IPS DF 19.7 (cell line): Measurements from ENCODE around the gene SMAD5.

ENCODE experiments used
- DNase-seq: peaks from one replicate; pipeline ENCODE4 v3.0.0-alpha.2; 2013; ENCODE audit warnings: low read depth, low spot score

SMAD5 gene

DNA sequence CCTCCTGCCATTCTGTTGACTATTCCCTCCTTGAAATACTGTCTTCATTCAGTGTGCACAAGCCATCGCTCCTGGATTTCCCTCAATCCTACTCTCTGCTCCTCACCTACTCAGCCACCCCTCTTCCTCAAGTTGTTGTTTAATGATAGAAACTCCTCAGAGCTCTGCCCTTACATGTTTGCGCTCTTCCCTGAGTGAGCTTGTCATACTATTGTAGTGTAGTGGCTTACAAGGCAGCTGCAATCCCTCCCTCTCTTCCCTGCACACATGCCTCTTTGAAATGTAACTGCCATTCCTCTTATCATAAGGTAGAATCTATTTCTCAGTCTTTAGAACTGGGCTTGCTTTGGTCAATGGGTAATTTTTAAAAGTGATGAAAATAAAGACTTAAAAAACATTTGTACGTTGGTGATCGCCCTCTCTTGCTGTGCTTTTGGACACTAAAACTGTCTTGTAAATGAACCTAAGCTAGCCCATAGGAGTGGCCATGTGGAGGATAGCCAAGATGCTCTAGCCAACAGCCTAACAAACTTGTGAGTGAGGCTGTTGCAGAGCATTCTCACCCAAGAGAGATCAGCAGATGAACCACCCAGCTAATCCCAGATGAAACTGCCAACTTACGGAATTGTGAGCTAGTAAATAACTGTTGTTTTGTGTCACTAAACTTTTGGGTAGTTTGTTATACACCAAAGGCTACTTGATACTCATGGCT lies 18.1 kb upstream of the SMAD5 start:
- no peak for DNase-seq

DNA sequence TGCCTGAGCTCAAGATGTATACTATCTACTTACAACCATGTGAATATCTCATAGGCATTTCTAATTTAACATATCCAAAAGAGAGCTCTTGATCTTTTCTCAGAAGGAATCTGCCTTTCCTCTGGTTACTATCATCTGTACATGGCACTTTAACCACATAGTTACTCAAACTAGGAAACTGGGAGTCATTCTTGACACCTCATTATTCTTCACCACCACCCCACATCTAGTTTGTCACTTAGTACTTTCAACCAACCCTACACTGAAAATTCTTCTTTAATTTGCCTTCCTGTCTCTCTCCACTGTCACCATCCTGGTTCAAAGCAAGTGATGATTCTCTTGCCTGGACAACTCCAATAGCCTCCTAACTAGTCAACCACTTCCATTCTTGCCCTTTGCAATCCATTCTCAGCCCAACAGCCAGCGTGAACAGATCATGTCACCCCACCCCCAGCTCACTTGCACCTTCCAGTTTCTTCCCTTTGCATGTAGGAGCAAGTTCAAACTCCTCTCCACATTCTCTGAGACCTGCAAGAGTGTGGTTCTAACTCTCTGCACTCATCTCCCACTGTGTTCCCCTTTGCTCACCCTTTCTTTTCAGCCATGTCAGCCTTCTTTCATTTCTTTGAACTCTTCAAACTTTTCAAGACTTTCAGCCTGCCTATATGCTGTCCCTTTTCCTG lies 17.3 kb upstream of the SMAD5 start:
- no peak for DNase-seq

DNA sequence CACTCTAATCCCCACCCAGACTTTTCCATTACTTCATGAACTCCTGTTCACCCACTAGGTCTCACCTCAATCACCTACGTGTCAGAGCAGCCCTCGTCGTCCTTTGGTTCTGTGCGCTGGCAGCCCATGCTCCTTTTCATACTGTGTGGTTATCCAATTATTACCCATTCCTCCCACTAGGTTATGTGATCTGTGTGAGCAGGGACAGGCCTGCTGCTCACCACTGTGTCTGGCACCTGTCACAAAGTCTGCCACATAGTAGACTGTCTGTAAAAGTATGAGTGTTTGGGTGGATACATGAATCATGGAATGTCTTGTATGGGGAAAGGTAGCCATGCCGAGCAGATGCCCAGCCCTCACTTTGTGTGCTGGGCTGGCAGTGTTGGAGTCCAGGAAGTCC lies 12.1 kb upstream of the SMAD5 start:
- DNase-seq: no peak

DNA sequence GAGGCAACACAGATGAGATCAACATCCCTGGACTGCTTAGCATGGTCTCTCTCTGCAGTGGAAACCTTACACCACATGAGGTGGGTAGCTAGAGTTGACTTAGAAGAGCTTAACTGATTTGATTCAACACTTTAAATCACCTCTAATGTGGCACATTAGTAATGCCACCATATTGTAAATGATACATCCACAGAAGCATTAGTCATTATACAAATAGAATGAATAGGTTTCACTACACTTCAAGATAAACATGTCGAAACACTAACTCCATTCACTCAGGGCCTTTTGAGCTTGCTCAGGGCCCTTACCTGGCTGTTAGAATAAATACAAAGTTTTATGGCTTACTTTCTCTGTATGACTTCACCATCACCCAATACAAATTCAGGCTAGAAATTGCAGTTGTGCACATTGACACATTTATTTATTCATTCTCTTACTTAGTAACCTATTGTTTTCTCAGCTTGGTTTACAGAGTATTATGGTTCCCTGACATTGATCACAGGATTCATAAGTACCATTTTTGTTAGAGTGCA lies 9.3 kb upstream of the SMAD5 start:
- no peak for DNase-seq

DNA sequence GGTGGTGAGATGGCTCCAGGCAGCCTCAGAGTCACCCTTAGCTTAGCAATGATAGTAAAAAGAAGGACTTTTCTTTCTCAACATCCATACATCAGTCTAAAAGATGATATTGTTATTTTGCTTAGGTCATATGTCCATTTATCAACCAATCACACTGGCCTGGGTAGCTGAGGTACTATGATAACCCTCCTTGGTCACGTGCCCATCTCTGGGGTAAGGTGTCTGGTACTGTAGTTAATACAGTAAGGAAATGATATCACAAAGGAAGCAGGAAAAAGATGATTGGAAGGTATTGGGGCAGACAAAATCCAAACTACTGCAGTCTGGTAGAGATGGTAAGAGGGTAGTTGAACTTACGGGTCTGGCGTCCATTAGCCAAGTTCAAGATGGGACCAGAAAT lies 5.1 kb upstream of the SMAD5 start:
- no peak for DNase-seq

DNA sequence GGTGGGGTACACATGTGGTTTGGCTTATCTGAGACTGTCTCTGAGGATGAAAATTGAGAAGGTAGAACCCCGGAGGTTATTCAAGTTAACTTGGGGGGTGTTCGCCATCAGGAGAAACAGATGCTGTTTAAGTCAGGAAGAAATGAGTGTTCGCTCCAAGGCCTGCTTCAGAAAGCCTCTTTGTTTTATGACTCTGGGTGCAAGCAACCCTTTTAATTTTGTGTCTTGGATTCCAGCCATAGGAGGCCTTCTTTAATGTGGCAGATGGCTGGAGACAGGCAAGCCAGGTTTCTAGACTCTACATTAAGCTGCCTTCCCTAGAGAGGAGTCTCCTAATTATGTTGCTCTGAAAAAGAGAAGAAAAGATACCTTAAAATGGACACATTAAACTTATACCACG lies 4.2 kb upstream of the SMAD5 start:
- DNase-seq: no peak

DNA sequence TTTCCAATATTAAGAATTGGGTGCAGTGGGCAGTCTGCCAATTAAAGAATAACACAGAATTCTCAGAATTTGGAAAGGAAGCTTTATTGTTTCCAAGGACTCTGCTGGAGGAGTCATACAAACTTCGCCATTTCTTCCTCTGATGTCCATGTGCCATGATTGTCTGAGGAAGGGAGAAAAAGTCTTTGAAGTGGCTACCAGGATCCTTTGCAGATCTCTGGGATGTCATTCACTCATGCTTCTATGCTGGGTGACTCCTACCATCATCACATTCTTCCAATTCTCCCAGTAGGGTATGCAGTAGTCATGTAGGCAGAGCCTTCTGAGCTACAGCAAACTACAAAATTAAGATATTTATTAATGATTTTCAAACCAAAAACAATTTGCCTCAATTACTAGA lies 3.2 kb upstream of the SMAD5 start:
- DNase-seq: no peak

DNA sequence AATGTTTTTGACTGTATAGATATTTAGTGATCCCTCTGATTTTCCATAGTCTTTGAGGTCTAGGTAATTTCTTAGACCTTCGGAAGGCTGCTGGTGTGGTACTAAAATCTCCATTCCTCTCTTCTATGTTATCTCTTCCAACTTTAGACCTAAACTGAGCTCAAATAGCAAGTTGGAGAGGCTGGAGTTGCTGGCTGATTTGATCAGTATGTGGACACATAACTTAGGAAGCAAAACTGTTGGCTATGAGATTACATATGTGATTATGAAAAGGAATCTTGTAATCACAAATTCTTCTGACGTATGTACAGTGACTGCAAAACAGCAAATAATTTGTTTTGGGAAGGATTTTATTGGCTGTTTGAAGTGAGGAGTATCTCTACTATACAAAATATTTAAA lies 2.1 kb upstream of the SMAD5 start:
- no peak for DNase-seq

DNA sequence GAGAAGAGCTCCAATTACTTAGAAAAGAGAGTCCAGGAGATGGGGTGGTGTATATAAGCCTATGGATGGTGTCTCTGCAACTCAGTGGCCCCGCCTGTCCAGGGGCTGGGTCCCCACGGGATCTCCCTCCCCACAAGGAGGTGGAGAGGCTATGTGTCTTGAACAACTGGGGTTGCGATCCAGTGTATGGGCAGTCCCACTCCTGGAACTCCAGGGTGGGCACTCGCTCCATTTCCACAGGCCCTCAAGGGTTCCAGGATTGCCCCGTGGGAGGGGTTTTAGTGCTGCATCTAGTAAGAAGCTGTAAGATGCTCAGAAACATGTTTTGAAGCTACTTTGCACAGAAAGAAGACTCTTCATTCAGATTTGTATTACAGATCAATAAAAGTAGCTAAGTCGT lies 558 bp upstream of the SMAD5 start:
- DNase-seq: no peak

DNA sequence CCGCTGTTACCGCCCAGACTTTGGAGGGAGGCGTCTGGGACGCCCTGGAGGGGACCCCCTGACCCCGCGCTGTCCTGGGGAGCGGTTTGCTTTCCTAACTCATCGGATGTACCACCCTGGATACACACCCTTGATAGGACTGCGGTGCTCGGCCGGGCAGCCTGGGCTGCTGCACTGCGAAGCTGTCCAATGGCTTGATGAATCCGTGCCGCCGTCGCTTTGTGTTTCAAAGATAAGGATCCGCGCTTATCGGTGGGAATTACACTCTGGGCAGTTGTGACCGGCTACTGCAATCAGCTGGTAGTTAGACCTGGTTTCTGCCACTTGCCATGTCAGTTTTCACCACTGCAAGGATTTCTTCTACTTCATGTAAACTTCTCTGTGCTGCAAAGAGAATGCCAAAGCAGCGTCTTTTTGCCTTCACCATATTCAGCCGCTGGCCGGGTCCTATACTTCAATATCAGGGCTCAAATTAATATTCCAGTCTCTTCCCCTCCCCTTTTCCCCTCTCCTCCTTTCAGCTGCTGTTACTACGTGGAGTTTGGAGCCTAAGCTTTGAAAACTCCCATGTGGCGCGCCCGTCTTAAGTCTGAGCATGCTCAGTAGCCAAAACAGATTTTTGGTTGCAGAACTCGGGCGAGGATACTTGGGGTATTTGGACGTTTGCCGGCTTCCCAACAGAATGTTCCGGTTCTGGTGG lies 727 bp downstream of the SMAD5 start:
- DNase-seq: no peak

DNA sequence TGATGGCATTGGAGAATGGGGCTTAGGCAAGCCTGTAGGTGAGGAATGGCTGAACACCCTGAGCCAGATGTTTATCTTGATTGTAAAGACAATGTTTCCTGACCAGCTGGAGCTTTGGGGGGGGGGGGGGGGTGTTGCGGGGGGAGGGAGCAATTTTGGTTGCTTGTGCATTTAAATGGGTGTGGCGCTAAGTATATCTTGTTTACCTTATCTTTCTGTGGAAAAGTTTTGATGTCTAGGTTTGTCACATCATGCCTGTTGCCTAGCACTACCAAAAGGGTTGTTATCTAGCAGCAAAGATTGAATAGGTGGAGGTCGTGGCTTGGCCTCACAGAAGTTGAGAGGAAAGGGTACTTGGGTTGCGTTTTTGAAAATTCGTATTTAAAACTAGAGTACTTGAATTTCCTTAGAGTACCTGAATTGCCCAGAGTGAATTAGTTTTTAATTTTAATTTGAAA lies 1.3 kb downstream of the SMAD5 start:
- no peak for DNase-seq

DNA sequence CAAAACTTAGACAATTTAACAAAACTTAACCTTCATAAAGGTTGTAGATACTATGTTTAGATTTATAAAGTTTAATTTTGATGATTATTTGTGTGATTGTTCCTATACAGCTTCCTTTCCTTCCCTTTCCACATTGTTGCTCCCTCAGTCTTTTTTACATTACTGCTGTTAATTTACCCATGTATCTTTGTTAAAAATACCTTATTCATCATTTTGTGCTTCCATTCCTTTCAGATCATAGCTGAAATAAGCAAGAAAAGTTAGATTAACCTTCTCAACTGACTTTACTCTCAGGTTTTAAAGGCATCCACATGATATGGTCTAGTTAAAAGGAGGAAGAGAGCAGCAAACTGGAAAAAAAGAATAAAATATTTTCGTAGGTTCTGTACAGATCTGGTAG lies 2.0 kb downstream of the SMAD5 start:
- DNase-seq: no peak

DNA sequence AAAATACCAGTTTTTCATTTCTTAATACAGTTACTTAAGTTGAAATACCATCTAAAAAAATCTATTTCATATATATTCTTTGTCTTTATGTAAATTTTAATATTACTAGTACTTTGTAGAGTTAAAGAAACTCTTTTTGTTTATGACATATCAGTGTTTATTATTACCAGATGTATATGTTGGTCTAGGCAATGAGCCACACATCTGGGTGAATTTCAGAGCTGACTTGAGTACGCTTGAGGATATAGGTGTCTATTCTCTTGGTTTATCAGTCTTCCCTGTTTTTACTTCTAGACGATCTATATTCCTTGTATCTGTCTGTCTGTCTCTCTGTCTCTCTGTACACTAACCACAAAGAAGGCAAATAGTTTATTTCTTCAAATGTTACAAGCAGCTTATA lies 2.9 kb downstream of the SMAD5 start:
- no peak for DNase-seq

DNA sequence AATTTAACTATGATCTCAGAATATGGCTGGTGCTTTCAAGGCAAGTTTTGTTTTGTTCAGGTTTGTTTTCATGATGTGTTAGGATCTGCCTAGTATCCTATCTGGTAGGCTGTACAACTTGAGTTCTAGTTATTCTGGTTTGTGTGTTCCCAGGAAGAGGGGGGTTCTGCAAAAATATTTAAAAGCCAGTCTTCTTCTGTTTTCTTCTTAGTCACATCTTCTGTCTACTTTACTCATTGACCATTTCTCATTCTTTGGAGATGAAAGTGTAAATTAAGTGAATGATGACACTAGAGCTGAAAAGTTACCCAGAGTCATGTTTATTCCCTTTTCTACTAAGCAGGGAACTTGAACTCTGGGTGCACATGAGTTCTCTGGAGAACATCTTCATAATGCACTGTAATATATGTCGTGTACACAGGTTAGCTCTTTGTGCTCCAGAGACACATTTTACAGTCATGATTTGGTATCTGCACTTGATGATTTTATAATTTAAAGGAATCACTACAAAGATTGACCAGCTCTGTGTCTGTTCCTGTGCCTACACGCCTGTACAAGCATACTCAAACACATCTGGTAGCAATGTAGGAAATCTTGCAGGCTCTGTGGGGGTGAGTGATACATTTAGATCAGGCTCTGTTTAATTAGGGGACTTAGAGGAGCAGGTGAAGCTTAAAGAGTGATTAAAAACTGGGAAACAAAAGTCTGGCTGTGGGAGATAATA lies 5.0 kb downstream of the SMAD5 start:
- DNase-seq: no peak

DNA sequence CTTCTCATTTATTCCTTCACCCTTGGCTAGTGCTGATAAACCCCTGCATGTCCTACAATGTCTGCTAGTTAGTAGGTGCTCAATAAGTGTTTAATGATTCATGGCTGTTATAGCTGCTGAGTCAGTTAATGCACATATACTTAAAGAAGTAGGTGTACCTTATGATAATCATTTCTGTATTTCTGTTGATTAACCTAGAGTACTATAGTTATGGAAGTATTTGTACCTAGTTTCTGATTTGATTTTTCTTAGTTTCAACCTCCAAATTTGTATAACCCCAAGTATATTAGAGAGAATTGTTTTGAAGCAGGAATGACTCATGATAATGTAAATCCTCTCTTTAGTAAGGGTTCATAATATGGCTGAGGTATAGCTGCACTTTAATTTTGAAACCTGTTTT lies 8.9 kb downstream of the SMAD5 start:
- DNase-seq: no peak

DNA sequence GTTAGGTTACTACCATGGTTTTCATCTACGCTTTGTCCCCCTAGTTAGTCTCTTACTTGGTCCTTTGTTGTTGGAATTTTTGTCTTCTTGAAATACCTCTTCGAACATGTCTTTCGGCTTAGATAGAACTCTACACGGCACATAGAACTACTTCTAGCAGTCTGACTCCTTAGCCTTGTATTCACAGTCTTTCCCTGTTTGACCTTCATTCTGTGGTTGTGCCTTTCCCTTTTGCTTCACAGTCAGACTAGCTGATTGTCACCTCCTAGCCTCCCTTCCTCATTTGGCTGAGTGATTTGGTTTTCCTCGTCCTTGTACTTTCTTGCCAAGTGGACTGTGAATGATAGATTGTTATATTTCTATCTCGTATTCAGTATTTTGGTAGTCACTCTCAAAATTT lies 10.7 kb downstream of the SMAD5 start:
- no peak for DNase-seq

DNA sequence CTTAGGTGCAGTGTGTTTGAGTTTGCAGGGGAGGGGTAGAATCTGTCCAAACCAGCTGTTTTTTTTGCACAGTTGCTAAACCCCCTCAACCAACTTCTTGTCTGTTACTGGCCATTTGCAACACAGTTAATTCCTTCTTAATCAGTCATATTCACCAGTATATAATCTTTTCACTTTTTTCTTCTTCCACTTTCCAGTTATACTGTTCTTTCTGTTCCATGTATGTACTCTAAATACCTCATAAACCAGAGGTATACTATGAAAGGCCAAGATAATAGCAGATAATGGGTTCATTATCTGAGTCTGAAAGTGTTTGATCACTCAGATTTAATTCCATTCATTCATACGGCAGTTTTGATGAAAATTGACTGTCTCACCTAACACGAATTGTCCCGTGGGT lies 11.1 kb downstream of the SMAD5 start:
- no peak for DNase-seq

DNA sequence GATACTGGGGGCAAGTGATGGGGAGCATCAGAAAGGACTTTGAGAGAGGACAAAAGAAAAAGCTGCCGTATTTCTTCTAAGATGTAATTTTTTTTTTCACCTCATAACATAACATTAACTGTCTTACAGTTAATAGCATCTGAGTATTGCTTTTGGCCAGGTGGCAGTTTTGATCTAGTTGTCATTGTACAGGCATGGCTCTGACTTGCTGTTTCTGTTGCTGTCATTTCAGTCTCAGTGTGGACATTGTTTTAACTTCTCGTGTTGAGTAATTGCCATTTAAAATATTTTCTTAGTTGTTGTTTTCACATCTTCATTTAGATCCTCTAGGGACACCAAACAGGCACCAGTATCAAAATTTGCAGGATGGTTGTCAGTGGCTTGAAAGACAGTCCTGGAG lies 12.4 kb downstream of the SMAD5 start:
- DNase-seq: no peak

DNA sequence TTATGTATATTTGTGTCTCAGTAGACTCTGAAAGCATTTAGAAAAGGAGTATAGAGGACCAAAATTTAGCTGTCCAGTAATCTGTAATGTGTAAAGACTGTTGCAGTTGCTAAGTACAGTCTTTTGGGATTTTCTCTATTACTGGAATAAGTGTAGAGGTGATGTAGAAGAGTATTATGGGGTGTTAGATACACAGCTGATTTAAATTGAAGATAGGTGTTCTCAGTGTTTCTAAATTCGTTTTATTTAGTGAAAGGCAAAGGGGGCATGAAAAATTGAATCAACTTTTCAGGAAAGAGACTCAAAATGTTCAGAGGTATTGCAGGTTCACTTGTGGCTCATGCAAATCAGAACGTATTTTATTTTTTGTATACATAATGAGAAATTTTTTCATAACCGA lies 13.6 kb downstream of the SMAD5 start:
- no peak for DNase-seq

DNA sequence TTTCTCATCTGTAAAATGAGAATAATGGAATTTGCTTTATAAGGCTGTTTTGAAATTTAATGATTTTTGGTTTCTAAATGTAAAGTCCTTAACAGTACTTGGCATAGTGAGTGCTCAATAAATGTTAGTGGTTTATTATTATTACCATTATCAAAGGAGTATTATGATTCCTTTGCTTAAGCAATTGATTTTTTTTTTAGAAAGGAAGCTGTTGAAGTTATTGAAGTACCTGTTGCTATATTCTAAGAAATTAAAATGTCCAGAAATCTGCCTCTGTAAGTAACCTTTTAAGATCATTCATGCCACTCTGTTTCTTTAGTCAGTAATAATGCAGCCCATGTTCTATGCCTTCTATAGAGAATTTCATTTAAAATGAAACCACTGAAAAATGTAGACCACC lies 15.0 kb downstream of the SMAD5 start:
- no peak for DNase-seq

DNA sequence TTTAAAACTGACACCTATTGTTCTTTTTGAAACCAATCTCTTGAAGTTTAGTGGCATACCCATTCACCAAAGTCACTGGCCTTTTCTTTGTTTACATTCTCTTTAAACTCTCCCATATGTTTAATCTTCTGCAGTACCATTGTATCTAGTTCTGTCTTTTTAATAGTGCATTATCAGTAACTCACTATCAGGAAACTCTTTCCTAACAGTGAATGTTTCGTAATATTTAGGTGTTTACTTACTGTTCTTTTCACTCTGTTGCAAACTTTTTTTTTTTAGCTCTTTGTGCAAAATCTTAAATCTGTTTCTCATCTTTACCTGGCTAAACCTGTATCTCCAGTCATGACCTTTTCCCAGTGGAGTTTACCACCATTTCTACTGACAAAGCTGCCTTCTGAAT lies 17.2 kb downstream of the SMAD5 start:
- DNase-seq: no peak

DNA sequence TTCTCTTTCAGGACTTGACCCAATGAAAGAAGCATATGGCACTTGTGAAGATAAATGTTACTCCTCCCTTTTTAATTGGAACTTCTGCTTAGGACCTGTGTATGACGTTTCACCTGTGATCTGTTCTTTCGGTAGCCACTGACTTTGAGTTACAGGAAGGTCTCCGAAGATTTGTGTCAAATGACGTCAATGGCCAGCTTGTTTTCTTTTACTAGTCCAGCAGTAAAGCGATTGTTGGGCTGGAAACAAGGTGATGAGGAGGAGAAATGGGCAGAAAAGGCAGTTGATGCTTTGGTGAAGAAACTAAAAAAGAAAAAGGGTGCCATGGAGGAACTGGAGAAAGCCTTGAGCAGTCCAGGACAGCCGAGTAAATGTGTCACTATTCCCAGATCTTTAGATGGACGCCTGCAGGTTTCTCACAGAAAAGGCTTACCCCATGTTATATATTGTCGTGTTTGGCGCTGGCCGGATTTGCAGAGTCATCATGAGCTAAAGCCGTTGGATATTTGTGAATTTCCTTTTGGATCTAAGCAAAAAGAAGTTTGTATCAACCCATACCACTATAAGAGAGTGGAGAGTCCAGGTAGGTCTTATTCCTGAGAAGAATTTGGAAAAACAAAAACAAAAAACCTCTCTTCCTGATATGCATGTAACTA lies 21.1 kb downstream of the SMAD5 start:
- no peak for DNase-seq
